Vagina (tissue), 2 donors: Measurements from ENCODE around the gene URI1. TPM values are rescaled to one million over a fixed set of nuclear protein-coding genes. Genes with fewer than 3 reads are reported as not detected.

Experiments
- DNase-seq, 2 donors: peaks; one replicate each; pipeline ENCODE4 v3.0.0-alpha.2; 2017; ENCODE audit errors: extremely low spot score in 2 of 2
- H3K27ac ChIP-seq: fragments of 200-600 bp; sonication (generic); one replicate; pipeline ENCODE4 v1.5.1; 2019
- H3K27me3 ChIP-seq: fragments of 200-600 bp; sonication (generic); one replicate; pipeline ENCODE4 v1.5.1; 2019
- H3K36me3 ChIP-seq, 2 donors: fragments of 200-600 bp; sonication (generic); one replicate each; pipeline ENCODE4 v1.5.1; 2017 to 2019
- H3K4me1 ChIP-seq: fragments of 200-600 bp; sonication (generic); one replicate; pipeline ENCODE4 v1.5.1; 2019
- H3K4me3 ChIP-seq, 2 donors: fragments of 200-600 bp; sonication (generic); 1 replicate in 1 of 2; 2 replicates in 1 of 2; pipeline ENCODE4 v1.5.1; 2016 to 2019
- H3K9me3 ChIP-seq: fragments of 200-600 bp; sonication (generic); one replicate; pipeline ENCODE4 v1.5.1; 2019
- CTCF ChIP-seq, 3 experiments: fragments of 450-650 bp in 2 of 3; fragments of 200-600 bp in 1 of 3; sonication (generic) in 1 of 3; IDR thresholded peaks; one replicate each; pipeline ENCODE4 v1.5.1; 2017 to 2019; ENCODE audit warnings: antibody characterized with exemption in 3 of 3, mild to moderate bottlenecking in 2 of 3, moderate library complexity in 2 of 3
- POLR2A ChIP-seq, 2 donors: fragments of 450-650 bp; IDR thresholded peaks; one replicate each; pipeline ENCODE4 v1.6.1; 2017; ENCODE audit warnings: antibody characterized with exemption in 2 of 2, mild to moderate bottlenecking in 2 of 2, moderate library complexity in 2 of 2
- POLR2AphosphoS5 ChIP-seq, 2 donors: sonication (generic); formaldehyde crosslinking; IDR thresholded peaks; one replicate each; pipeline ENCODE4 v1.9.0; 2017; ENCODE audit warnings: antibody characterized with exemption in 2 of 2, mild to moderate bottlenecking in 2 of 2, low read depth in 1 of 2; ENCODE audit not compliant: insufficient read depth in 1 of 2
- intact Hi-C: fragments of 100-400 bp; cut with DNase I; formaldehyde crosslinking; loops from one replicate; pipeline ENCODE4 v1.15.1; 2023
- total RNA-seq: library from RNA; depleted of rRNA; stranded (reverse); fragments of >200 nt; gene quantifications from one replicate; pipeline ENCODE4 v1.2.3, GENCODE V29; 2016

Gene URI1
- total RNA-seq, 1 donor from 2014 or later, result 39.8 TPM

GRCh38 chr19:29985196-29985595, 43.2 kb downstream of the URI1 start:
- H3K27ac ChIP-seq, result no peak overlapping the region
- intact Hi-C loops, result no loop called here
- no peaks in the 10 kb centered on the region for H3K4me1 ChIP-seq
- no peaks in the 10 kb centered on the region for H3K36me3 ChIP-seq
- H3K9me3 ChIP-seq, result no peaks in the 10 kb centered on the region
- no peaks in the 10 kb centered on the region for H3K27me3 ChIP-seq
- no peak overlapping the region for H3K4me3 ChIP-seq
- no peak for DNase-seq
- TF ChIP-seq POLR2AphosphoS5 (IDR thresholded peaks at IDR 0.05; ENCODE audit: insufficient read depth in 1 of 2, low read depth in 1 of 2) (no peak), CTCF (IDR thresholded peaks at IDR 0.05) (no peak), POLR2A (IDR thresholded peaks at IDR 0.05) (no peak)

- H3K27ac ChIP-seq, result no peak overlapping the region
- no peaks in the 10 kb centered on the region for H3K27me3 ChIP-seq
- H3K4me3 ChIP-seq, result no peak overlapping the region
- H3K36me3 ChIP-seq, result no peaks in the 10 kb centered on the region
- intact Hi-C loops, result no loop called here
- no peaks in the 10 kb centered on the region for H3K9me3 ChIP-seq
- TF ChIP-seq POLR2A (IDR thresholded peaks at IDR 0.05) (no peak), CTCF (IDR thresholded peaks at IDR 0.05) (no peak), POLR2AphosphoS5 (IDR thresholded peaks at IDR 0.05; ENCODE audit: insufficient read depth in 1 of 2, low read depth in 1 of 2) (no peak)
- H3K4me1 ChIP-seq, result no peaks in the 10 kb centered on the region
- no peak for DNase-seq
These were observed 46.3 kb downstream of the URI1 start for GRCh38 chr19:29988351-29988750.

GRCh38 chr19:29992233-29992867, 50.3 kb downstream of the URI1 start:
- TF ChIP-seq POLR2A (IDR thresholded peaks at IDR 0.05), result no peak
- no peak for DNase-seq
- H3K36me3 ChIP-seq, result no peaks in the 10 kb centered on the region
- H3K4me3 ChIP-seq, result no peak overlapping the region
- no peaks in the 10 kb centered on the region for H3K27me3 ChIP-seq
- intact Hi-C loops, result no loop called here
- H3K27ac ChIP-seq, result no peak overlapping the region
- peaks cover 2% of the 10 kb centered on the region for H3K9me3 ChIP-seq
- no peaks in the 10 kb centered on the region for H3K4me1 ChIP-seq

- Histone ChIP-seq H3K27ac (no peak overlapping the region), H3K9me3 (peaks cover 6% of the 10 kb centered on the region), H3K36me3 (no peaks in the 10 kb centered on the region), H3K4me1 (peaks cover 2% of the 10 kb centered on the region), H3K4me3 (no peak overlapping the region), H3K27me3 (no peaks in the 10 kb centered on the region)
- no peak for DNase-seq
- intact Hi-C loops, result no loop called here
- TF ChIP-seq CTCF (IDR thresholded peaks at IDR 0.05) (no peak), POLR2A (IDR thresholded peaks at IDR 0.05) (no peak), POLR2AphosphoS5 (IDR thresholded peaks at IDR 0.05; ENCODE audit: insufficient read depth in 1 of 2, low read depth in 1 of 2) (no peak)
These were observed 57.5 kb downstream of the URI1 start for GRCh38 chr19:29999490-29999889.

- H3K4me3 ChIP-seq, result no peak overlapping the region
- no peaks in the 10 kb centered on the region for H3K36me3 ChIP-seq
- TF ChIP-seq POLR2A (IDR thresholded peaks at IDR 0.05), result no peak
- TF ChIP-seq POLR2AphosphoS5 (IDR thresholded peaks at IDR 0.05; ENCODE audit: insufficient read depth in 1 of 2, low read depth in 1 of 2), result no peak
- no peak for TF ChIP-seq CTCF (IDR thresholded peaks at IDR 0.05)
- H3K9me3 ChIP-seq, result peaks cover 6% of the 10 kb centered on the region
- no peak for DNase-seq
- H3K27ac ChIP-seq, result no peak overlapping the region
- H3K27me3 ChIP-seq, result no peaks in the 10 kb centered on the region
- intact Hi-C loops, result no loop called here
- H3K4me1 ChIP-seq, result peaks cover 8% of the 10 kb centered on the region
These were observed 58.8 kb downstream of the URI1 start for GRCh38 chr19:30000862-30001261.
